ENCODE measurements around the gene LSM10. TPM values are rescaled to one million over a fixed set of nuclear protein-coding genes. Genes with fewer than 3 reads are reported as not detected.

LSM10 gene
- total and polyA plus RNA-seq, 4 donors = 30.1 to 57.7 (median 34.9) TPM

DNA sequence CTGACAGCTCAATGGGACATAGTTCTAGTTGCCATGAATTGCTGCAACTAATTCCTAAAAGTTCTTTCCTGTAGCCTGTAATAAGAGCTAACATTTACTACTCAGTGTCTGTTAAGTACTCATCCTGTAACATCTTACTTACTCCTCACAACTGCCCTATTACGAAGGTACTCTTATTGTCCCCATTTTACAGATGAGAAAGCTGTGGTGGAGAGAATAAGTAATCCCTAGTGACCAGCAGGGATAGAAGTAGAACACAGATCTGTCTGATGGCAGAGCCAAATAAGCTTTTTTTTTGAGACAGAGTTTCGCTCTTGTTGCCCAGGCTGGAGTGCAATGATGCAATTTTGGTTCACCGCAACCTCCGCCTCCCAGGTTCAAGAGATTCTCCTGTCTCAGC, 15.0 kb downstream of the LSM10 start:
- no peak for ATAC-seq (ENCODE audit: low FRiP score)
- Histone ChIP-seq H3K4me3 (ENCODE audit: low read length in 2 of 2) (no peak overlapping the region), H3K27me3 (ENCODE audit: control insufficient read depth in 1 of 2, insufficient read depth in 2 of 2, low read length in 1 of 2) (no peaks in the 10 kb centered on the region), H3K36me3 (ENCODE audit: control insufficient read depth in 1 of 2, insufficient read depth in 2 of 2, low read length in 1 of 2) (no peaks in the 10 kb centered on the region), H3K9me3 (ENCODE audit: control insufficient read depth, low read length) (no peaks in the 10 kb centered on the region), H3K4me1 (ENCODE audit: control insufficient read depth in 1 of 2, insufficient read depth in 2 of 2, low read length in 2 of 2) (peaks cover 2 to 11% of the 10 kb centered on the region in 2 donors), H3K27ac (ENCODE audit: low read depth in 1 of 2, low read length in 2 of 2) (peak overlapping the region in 1 of 2 donors; percentile 70)
- intact Hi-C loops (cut with DNase I) = loop anchor here in 1 of 2 donors (10.0 kb wide), 1 partner anchor 228 kb away; the partner anchor contains the start of gene MAP7D1
- WGBS, 2 donors = 83 to 88% methylated on average over 4 of the region's 4 CpGs
- DNase-seq = peak in 1 of 2 donors; percentile 18

DNA sequence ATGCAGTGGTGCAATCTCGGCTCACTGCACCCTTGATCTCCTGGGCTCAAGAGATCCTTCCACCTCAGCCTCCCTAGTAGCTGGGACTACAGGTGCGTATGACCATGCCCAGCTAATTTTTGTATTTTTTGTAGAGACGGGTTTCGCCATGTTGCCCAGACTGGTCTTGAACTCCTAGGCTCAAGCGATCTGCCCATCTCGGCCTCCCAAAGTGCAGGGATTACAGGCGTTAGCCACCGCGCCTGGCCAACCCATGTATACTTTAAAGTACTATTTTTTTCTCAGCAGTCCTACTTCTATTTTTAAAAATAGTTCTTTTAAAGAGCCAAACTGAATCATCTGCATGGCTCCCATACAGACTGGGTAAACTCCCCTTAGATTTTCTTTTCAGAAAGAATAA, 15.5 kb downstream of the LSM10 start:
- ATAC-seq (ENCODE audit: low FRiP score) = no peak
- H3K4me1 ChIP-seq (ENCODE audit: control insufficient read depth in 1 of 2, insufficient read depth in 2 of 2, low read length in 2 of 2) = peaks cover 2 to 8% of the 10 kb centered on the region in 2 donors
- intact Hi-C loops (cut with DNase I) = loop anchor here in 1 of 2 donors (10.0 kb wide), 1 partner anchor 227 kb away; the partner anchor contains the start of gene MAP7D1
- no peaks in the 10 kb centered on the region for H3K9me3 ChIP-seq (ENCODE audit: control insufficient read depth, low read length)
- peak; percentile 14 to 70 for DNase-seq
- no peak overlapping the region for H3K4me3 ChIP-seq (ENCODE audit: low read length in 2 of 2)
- H3K27ac ChIP-seq (ENCODE audit: low read depth in 1 of 2, low read length in 2 of 2) = no peak overlapping the region
- no peaks in the 10 kb centered on the region for H3K27me3 ChIP-seq (ENCODE audit: control insufficient read depth in 1 of 2, insufficient read depth in 2 of 2, low read length in 1 of 2)
- H3K36me3 ChIP-seq (ENCODE audit: control insufficient read depth in 1 of 2, insufficient read depth in 2 of 2, low read length in 1 of 2) = no peaks in the 10 kb centered on the region
- 56 to 57% methylated on average over 9 of the region's 9 CpGs for WGBS, 2 donors

DNA sequence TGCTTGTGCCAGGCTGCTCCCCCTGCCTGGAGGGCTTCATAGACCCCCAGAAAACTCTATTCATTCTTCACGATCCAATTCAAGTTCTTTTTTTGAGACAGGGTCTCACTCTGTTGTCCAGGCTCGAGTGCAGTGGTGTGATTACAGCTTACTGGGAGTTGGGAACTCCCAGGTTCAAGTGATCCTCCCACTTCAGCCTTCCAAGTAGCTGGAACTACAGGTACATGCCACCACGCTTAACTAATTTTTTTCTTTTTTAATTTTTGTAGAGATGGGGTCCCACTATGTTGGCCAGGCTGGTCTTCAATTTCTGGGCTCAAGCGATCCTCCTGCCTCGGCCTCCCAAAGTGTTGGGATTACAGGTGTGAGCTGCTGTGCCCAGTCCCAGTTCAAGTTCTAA, 16.3 kb downstream of the LSM10 start:
- intact Hi-C loops (cut with DNase I) = loop anchor here in 1 of 2 donors (10.0 kb wide), 1 partner anchor 227 kb away; the partner anchor contains the start of gene MAP7D1

DNA sequence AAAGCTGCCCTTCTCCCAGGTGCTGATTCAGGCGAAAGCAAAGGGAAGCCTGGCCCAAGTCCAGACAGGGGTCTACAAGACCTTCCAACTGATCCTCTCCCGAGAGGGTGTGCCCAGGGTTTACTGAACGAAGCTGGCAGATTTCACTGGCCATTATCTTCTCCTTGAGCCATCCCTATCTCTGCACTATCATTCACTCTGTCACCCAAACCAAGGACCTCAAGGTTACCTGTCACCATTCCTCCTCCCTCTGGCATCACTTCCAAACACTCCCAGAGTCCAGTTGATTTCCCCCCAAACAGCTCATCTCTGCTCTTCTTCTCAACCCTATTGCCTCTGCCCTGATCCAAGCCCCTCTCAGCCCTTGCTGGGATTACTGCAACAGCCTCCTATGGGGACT, 16.9 kb downstream of the LSM10 start:
- no peaks in the 10 kb centered on the region for H3K9me3 ChIP-seq (ENCODE audit: control insufficient read depth, low read length)
- no peak overlapping the region for H3K27ac ChIP-seq (ENCODE audit: low read depth in 1 of 2, low read length in 2 of 2)
- no peaks in the 10 kb centered on the region for H3K36me3 ChIP-seq (ENCODE audit: control insufficient read depth in 1 of 2, insufficient read depth in 2 of 2, low read length in 1 of 2)
- H3K4me3 ChIP-seq (ENCODE audit: low read length in 2 of 2) = no peak overlapping the region
- intact Hi-C loops (cut with DNase I) = loop anchor here in 1 of 2 donors (10.0 kb wide), 1 partner anchor 226 kb away; the partner anchor contains the start of gene MAP7D1
- DNase-seq (peak in 1 of 2 donors; percentile 7), ATAC-seq (ENCODE audit: low FRiP score) (no peak)
- 90% methylated on average over 2 to 3 of the region's 3 CpGs for WGBS, 2 donors
- no peaks in the 10 kb centered on the region for H3K27me3 ChIP-seq (ENCODE audit: control insufficient read depth in 1 of 2, insufficient read depth in 2 of 2, low read length in 1 of 2)
- peaks cover 2 to 4% of the 10 kb centered on the region in 2 donors for H3K4me1 ChIP-seq (ENCODE audit: control insufficient read depth in 1 of 2, insufficient read depth in 2 of 2, low read length in 2 of 2)

More for the DNA sequence above, 16.3 kb downstream of the LSM10 start:
- Histone ChIP-seq H3K4me1 (ENCODE audit: control insufficient read depth in 1 of 2, insufficient read depth in 2 of 2, low read length in 2 of 2) (peaks cover 2 to 4% of the 10 kb centered on the region in 2 donors), H3K36me3 (ENCODE audit: control insufficient read depth in 1 of 2, insufficient read depth in 2 of 2, low read length in 1 of 2) (no peaks in the 10 kb centered on the region), H3K27ac (ENCODE audit: low read depth in 1 of 2, low read length in 2 of 2) (peak overlapping the region in 1 of 2 donors; percentile 13), H3K9me3 (ENCODE audit: control insufficient read depth, low read length) (no peaks in the 10 kb centered on the region), H3K27me3 (ENCODE audit: control insufficient read depth in 1 of 2, insufficient read depth in 2 of 2, low read length in 1 of 2) (no peaks in the 10 kb centered on the region), H3K4me3 (ENCODE audit: low read length in 2 of 2) (no peak overlapping the region)
- DNase-seq = no peak
- 94 to 95% methylated on average over 5 of the region's 5 CpGs for WGBS, 2 donors
- ATAC-seq (ENCODE audit: low FRiP score) = no peak

DNA sequence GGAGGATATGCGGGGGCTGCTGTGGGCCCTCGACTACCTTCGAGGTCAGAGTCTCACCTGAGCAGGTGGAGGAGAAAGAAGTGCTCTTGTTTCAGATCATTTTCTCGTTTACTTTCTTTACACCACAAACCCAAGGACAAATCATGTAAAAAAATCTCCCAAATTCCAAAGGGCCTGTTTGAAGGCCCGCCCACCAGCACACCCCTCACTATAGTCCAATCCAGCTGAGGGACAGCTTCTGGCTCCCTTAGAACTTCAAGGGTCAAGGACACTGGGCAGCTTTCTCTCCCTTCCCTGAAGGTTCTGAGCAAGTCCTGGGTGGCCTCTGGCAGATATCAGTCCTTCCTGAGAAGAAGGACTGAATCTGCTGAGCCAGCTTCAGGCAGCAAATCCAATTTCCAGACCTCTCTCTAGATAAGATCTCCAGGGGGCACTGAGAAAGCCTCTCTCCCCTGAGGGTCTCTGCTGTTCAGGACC, 17.5 kb downstream of the LSM10 start:
- ATAC-seq (ENCODE audit: low FRiP score) = no peak
- 78 to 82% methylated on average over 5 of the region's 5 CpGs for WGBS, 2 donors
- intact Hi-C loops (cut with DNase I) = loop anchor here in 1 of 2 donors (10.0 kb wide), 1 partner anchor 225 kb away; the partner anchor contains the start of gene MAP7D1
- H3K27ac ChIP-seq (ENCODE audit: low read depth in 1 of 2, low read length in 2 of 2) = no peak overlapping the region
- H3K4me1 ChIP-seq (ENCODE audit: control insufficient read depth in 1 of 2, insufficient read depth in 2 of 2, low read length in 2 of 2) = peaks cover 2 to 4% of the 10 kb centered on the region in 2 donors
- no peaks in the 10 kb centered on the region for H3K9me3 ChIP-seq (ENCODE audit: control insufficient read depth, low read length)
- no peaks in the 10 kb centered on the region for H3K27me3 ChIP-seq (ENCODE audit: control insufficient read depth in 1 of 2, insufficient read depth in 2 of 2, low read length in 1 of 2)
- peak in 1 of 2 donors; percentile 24 for DNase-seq
- H3K4me3 ChIP-seq (ENCODE audit: low read length in 2 of 2) = no peak overlapping the region
- H3K36me3 ChIP-seq (ENCODE audit: control insufficient read depth in 1 of 2, insufficient read depth in 2 of 2, low read length in 1 of 2) = no peaks in the 10 kb centered on the region

DNA sequence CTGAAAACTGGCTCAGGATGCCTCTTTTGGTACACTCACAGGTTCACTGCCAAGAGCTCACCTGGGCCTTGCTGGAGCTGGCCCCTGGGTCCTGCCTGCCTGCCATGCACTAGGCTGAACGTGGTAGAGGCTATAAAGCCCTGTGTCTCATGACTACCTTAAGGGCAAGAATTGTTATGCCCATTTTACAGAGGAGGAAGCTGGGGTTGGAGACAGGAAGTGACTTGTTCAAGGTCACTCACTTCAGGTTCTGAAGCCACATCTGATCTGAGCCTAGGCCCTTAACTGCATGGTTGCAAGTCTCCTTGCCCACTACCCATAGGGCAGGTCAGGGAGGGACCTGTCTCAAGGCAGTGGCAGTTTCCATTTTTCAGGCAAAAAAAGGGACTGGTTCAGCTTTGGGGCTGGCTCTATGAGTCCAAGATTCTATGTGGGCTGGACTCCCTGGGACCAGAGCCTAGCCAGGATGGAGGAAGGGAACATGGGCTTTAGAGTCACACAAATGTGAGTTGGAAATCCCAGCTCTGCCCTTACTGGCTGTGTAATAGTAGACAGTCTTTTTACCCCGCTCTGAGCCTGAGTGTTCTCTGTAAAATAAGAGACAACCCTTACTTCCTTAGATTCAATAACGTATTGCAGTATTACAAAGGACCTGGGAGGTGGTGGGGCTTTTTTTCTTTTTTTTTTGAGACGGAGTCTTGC, 19.8 kb downstream of the LSM10 start:
- peaks cover 2 to 4% of the 10 kb centered on the region in 2 donors for H3K4me1 ChIP-seq (ENCODE audit: control insufficient read depth in 1 of 2, insufficient read depth in 2 of 2, low read length in 2 of 2)
- WGBS, 2 donors = 75 to 81% methylated on average over 4 of the region's 4 CpGs

DNA sequence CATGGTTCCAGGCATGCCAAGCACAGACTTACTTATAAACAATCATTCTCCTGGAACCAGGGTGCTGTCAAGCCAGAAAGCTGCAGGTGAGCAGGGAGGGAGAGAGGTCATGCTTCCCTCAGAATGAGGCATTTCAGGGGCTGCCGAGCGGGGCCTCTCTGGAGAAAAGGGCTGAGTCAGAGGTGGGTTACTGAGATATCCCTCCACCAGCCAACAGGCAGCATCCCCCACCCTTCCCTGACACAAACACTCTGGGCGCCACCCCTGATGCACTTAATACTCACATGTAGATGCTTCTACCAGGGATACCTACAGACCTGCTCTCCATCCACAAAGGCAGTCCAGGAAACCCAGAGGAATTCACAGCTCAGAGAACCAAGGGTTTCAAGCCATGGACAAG, 25.1 kb downstream of the LSM10 start:
- H3K9me3 ChIP-seq (ENCODE audit: control insufficient read depth, low read length) = no peaks in the 10 kb centered on the region
- intact Hi-C loops (cut with DNase I) = no loop called here
- DNase-seq (no peak), ATAC-seq (ENCODE audit: low FRiP score) (no peak)
- peak overlapping the region; percentile 18 to 87 for H3K27ac ChIP-seq (ENCODE audit: low read depth in 1 of 2, low read length in 2 of 2)
- WGBS, 2 donors = 85 to 90% methylated on average over 3 of the region's 3 CpGs
- no peak overlapping the region for H3K4me3 ChIP-seq (ENCODE audit: low read length in 2 of 2)
- H3K4me1 ChIP-seq (ENCODE audit: control insufficient read depth in 1 of 2, insufficient read depth in 2 of 2, low read length in 2 of 2) = peaks cover 0 to 2% of the 10 kb centered on the region in 2 donors
- H3K36me3 ChIP-seq (ENCODE audit: control insufficient read depth in 1 of 2, insufficient read depth in 2 of 2, low read length in 1 of 2) = no peaks in the 10 kb centered on the region
- H3K27me3 ChIP-seq (ENCODE audit: control insufficient read depth in 1 of 2, insufficient read depth in 2 of 2, low read length in 1 of 2) = no peaks in the 10 kb centered on the region

More for the DNA sequence above, 19.8 kb downstream of the LSM10 start:
- no peaks in the 10 kb centered on the region for H3K36me3 ChIP-seq (ENCODE audit: control insufficient read depth in 1 of 2, insufficient read depth in 2 of 2, low read length in 1 of 2)
- no peak overlapping the region for H3K4me3 ChIP-seq (ENCODE audit: low read length in 2 of 2)
- no peak overlapping the region for H3K27ac ChIP-seq (ENCODE audit: low read depth in 1 of 2, low read length in 2 of 2)
- ATAC-seq (ENCODE audit: low FRiP score) (no peak), DNase-seq (no peak)
- H3K27me3 ChIP-seq (ENCODE audit: control insufficient read depth in 1 of 2, insufficient read depth in 2 of 2, low read length in 1 of 2) = no peaks in the 10 kb centered on the region
- intact Hi-C loops (cut with DNase I) = no loop called here
- no peaks in the 10 kb centered on the region for H3K9me3 ChIP-seq (ENCODE audit: control insufficient read depth, low read length)

DNA sequence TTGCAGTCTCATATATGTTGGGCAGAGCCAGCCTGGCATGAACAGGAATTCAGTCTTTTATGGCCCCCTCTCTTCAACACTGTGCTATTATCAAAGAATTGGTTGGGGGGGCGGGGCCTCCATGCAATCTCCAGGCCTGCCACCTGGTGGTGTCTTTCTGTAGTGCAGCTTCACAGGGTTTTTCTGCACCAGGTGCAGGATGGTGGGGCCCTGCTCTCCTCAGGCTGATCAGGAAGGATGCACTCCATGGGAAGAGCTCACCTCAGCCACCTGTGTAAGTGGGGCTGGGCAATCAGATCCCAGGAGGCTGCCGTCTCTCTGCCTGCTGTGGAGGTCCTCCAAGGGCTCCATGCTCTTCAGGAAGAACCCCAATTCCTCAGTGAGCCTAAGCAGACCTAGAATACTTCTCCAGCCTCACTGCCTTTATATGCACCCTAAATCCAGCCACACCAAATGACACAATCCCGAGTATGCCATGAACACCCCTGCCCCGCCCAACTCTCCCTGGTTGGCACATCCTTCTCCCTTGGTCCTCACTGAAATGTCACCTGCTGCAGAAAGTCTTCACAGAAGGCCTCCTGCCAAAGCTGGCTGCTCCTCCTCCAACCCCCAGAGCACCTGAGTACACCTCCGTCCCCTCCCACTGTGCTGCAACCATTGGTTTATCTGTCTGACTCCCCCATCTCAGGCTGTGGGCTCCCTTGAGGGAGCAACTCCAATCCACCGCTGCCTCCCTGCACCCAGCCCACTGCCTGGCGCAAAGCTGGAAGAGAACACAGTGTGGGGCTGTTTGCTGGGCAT, 28.4 kb downstream of the LSM10 start:
- peak; percentile 75 to 90 for DNase-seq

More for the DNA sequence above, 28.4 kb downstream of the LSM10 start:
- Histone ChIP-seq H3K27me3 (ENCODE audit: control insufficient read depth in 1 of 2, insufficient read depth in 2 of 2, low read length in 1 of 2) (no peaks in the 10 kb centered on the region), H3K27ac (ENCODE audit: low read depth in 1 of 2, low read length in 2 of 2) (no peak overlapping the region), H3K36me3 (ENCODE audit: control insufficient read depth in 1 of 2, insufficient read depth in 2 of 2, low read length in 1 of 2) (no peaks in the 10 kb centered on the region), H3K9me3 (ENCODE audit: control insufficient read depth, low read length) (no peaks in the 10 kb centered on the region), H3K4me3 (ENCODE audit: low read length in 2 of 2) (no peak overlapping the region), H3K4me1 (ENCODE audit: control insufficient read depth in 1 of 2, insufficient read depth in 2 of 2, low read length in 2 of 2) (peaks cover 0 to 2% of the 10 kb centered on the region in 2 donors)
- intact Hi-C loops (cut with DNase I) = no loop called here
- peak; percentile 82 for ATAC-seq (ENCODE audit: low FRiP score)
- WGBS, 2 donors = 57 to 61% methylated on average over 7 of the region's 7 CpGs

Measured in aorta (tissue), 5 donors.